Activated CD8-positive, alpha-beta T cell treated with anti-CD3 and anti-CD28 coated beads for 36 hours (primary cell): ENCODE measurements around the gene SIX1. TPM values are rescaled to one million over a fixed set of nuclear protein-coding genes. Genes with fewer than 3 reads are reported as not detected.

ENCODE experiments used
- ATAC-seq: fragments of 200-7000 bp; cut with Tn5 transposase; one replicate; pipeline ENCODE4 v1.10.0; 2021; ENCODE audit warnings: mild to moderate bottlenecking, moderate library complexity
- CTCF ChIA-PET: fragments of 350-600 bp; sonication (Branson Sonifier 250); formaldehyde crosslinking; loops from one replicate; lab custom pipeline; 2021; ENCODE audit warnings: antibody characterized with exemption; lab: Charles Lee
- POLR2A ChIA-PET: fragments of 350-600 bp; sonication (Branson Sonifier 250); formaldehyde crosslinking; loops from one replicate; lab custom pipeline; 2021; ENCODE audit warnings: antibody characterized with exemption; lab: Charles Lee
- DNase-seq: peaks from one replicate; pipeline ENCODE4 v3.0.0-alpha.2; 2020
- H3K27ac Mint-ChIP-seq: one replicate; pipeline ENCODE4 v1.8.0; 2021; ENCODE audit warnings: mild to moderate bottlenecking, mixed read lengths
- H3K27me3 Mint-ChIP-seq: one replicate; pipeline ENCODE4 v1.8.0; 2021; ENCODE audit warnings: mixed read lengths
- H3K36me3 Mint-ChIP-seq: one replicate; pipeline ENCODE4 v1.8.0; 2021; ENCODE audit warnings: low read depth, mixed read lengths
- H3K4me1 Mint-ChIP-seq: one replicate; pipeline ENCODE4 v1.8.0; 2021; ENCODE audit warnings: low read depth, mixed read lengths
- H3K4me3 Mint-ChIP-seq: one replicate; pipeline ENCODE4 v1.8.0; 2021; ENCODE audit warnings: mild to moderate bottlenecking, moderate library complexity, mixed read lengths
- H3K9me3 Mint-ChIP-seq: one replicate; pipeline ENCODE4 v1.8.0; 2021; ENCODE audit warnings: mixed read lengths
- intact Hi-C: fragments of 100-400 bp; cut with micrococcal nuclease; formaldehyde crosslinking; loops from one replicate; pipeline ENCODE4 v1.10.0; 2022
- total RNA-seq, 2 experiments: library from RNA; stranded (reverse); gene quantifications; one replicate each; pipeline ENCODE4 v1.2.3, GENCODE V29; 2021
- TF ChIP-seq, protein P1 (sequence below): fragments of 200-600 bp; IDR thresholded peaks from one replicate; pipeline ENCODE4 v1.8.0; 2022; ENCODE audit warnings: antibody characterized with exemption, mild to moderate bottlenecking

Gene SIX1
- total RNA-seq, 2 experiments from 2014 or later, result not detected

DNA sequence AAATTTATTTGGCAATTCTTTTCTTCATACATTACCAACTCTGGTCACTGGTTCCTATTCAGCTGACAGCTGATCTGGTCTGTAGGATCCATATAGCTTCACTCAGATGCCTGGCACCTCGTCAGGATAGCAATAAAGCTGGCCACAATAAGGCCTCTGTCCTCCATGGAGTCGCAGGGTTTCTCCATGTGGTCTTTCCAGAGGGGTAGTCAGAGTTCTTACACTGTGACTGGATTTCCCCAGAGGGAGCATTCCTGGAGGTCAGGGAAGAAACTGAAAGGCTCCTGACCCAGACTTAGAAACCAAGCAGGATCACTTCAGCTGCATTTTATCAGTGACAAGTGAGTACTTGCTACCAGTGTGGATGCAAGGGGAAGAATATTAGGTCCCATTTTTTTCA lies 34.9 kb upstream of the SIX1 start:
- ATAC-seq, result no peak
- H3K36me3 Mint-ChIP-seq, result no peaks in the 10 kb centered on the region
- no peaks in the 10 kb centered on the region for H3K4me1 Mint-ChIP-seq
- TF ChIP-seq, protein P1, sequence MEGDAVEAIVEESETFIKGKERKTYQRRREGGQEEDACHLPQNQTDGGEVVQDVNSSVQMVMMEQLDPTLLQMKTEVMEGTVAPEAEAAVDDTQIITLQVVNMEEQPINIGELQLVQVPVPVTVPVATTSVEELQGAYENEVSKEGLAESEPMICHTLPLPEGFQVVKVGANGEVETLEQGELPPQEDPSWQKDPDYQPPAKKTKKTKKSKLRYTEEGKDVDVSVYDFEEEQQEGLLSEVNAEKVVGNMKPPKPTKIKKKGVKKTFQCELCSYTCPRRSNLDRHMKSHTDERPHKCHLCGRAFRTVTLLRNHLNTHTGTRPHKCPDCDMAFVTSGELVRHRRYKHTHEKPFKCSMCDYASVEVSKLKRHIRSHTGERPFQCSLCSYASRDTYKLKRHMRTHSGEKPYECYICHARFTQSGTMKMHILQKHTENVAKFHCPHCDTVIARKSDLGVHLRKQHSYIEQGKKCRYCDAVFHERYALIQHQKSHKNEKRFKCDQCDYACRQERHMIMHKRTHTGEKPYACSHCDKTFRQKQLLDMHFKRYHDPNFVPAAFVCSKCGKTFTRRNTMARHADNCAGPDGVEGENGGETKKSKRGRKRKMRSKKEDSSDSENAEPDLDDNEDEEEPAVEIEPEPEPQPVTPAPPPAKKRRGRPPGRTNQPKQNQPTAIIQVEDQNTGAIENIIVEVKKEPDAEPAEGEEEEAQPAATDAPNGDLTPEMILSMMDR, result no peak
- POLR2A ChIA-PET, result no interaction called here
- H3K27me3 Mint-ChIP-seq, result peaks cover 18% of the 10 kb centered on the region
- H3K9me3 Mint-ChIP-seq, result no peaks in the 10 kb centered on the region
- no peak overlapping the region for H3K4me3 Mint-ChIP-seq
- no peak for DNase-seq
- intact Hi-C loops, result no loop called here
- H3K27ac Mint-ChIP-seq, result no peak overlapping the region
- CTCF ChIA-PET, result no interaction called here

GRCh38 chr14:60681271-60681670 lies 32.0 kb upstream of the SIX1 start:
- no peak for DNase-seq

GRCh38 chr14:60680511-60680910 lies 31.2 kb upstream of the SIX1 start:
- intact Hi-C loops, result no loop called here
- TF ChIP-seq, protein P1, result no peak
- Mint-ChIP-seq H3K27me3 (peaks cover 16% of the 10 kb centered on the region), H3K9me3 (no peaks in the 10 kb centered on the region), H3K36me3 (no peaks in the 10 kb centered on the region), H3K27ac (no peak overlapping the region), H3K4me3 (no peak overlapping the region), H3K4me1 (no peaks in the 10 kb centered on the region)
- ATAC-seq (no peak), DNase-seq (no peak)
- ChIA-PET POLR2A (interaction anchor here (1.2 kb wide), 1 partner anchor 30 kb away, joined by 3 read pairs; no protein-coding TSS in a partner anchor), CTCF (interaction anchor here (0.6 to 1.4 kb wide), 2 partner anchors 11 to 30 kb away, joined by 3 read pairs; no protein-coding TSS in a partner anchor)

More at GRCh38 chr14:60681271-60681670, 32.0 kb upstream of the SIX1 start:
- TF ChIP-seq, protein P1, result no peak
- ChIA-PET POLR2A (interaction anchor here (1.2 kb wide), 1 partner anchor 29 kb away, joined by 3 read pairs; no protein-coding TSS in a partner anchor), CTCF (interaction anchor here (1.4 kb wide), 1 partner anchor 10 kb away, joined by 3 read pairs; no protein-coding TSS in a partner anchor)
- H3K9me3 Mint-ChIP-seq, result no peaks in the 10 kb centered on the region
- no peak overlapping the region for H3K4me3 Mint-ChIP-seq
- H3K36me3 Mint-ChIP-seq, result no peaks in the 10 kb centered on the region
- intact Hi-C loops, result no loop called here
- H3K27me3 Mint-ChIP-seq, result peaks cover 17% of the 10 kb centered on the region
- ATAC-seq, result no peak
- H3K4me1 Mint-ChIP-seq, result no peaks in the 10 kb centered on the region
- no peak overlapping the region for H3K27ac Mint-ChIP-seq

DNA sequence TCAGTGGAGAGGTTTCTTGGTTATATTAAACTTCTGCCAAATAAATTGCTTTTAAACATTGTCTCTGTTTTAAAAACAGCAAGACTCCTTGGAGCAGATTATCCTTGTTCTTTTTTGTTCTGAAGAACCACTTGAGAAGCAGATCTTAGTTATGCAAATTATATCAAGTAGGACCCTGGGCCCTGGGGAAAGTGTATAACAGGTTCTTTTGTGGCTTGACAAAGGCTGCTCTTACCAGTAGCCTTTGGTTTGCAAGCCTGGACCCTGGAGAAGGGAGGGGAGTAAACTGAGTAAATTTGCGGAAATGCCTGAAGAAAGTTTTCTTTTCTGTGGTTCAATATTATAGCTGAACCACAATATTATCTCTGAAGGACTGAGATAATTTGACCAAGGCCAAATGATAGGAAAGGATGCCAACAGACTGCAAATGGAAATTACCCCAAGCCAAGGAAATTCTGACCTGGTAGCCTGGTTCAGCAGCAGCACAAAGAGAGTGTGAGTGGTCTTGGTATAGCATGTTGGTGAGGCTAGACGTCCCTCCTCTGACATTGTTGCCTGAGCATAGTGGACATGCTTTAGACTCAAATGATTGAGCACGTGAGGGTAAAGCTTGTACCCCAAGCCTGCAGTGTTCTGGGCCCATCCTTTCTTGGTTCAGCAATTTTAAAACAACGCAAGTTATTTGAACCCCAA lies 30.4 kb upstream of the SIX1 start:
- H3K27ac Mint-ChIP-seq, result no peak overlapping the region
- TF ChIP-seq, protein P1, result no peak
- ChIA-PET CTCF (no interaction called here), POLR2A (interaction anchor here (1.2 kb wide), 1 partner anchor 31 kb away, joined by 3 read pairs; no protein-coding TSS in a partner anchor)
- H3K4me3 Mint-ChIP-seq, result no peak overlapping the region
- no peak for ATAC-seq
- H3K9me3 Mint-ChIP-seq, result no peaks in the 10 kb centered on the region
- no peaks in the 10 kb centered on the region for H3K36me3 Mint-ChIP-seq
- no peak for DNase-seq
- intact Hi-C loops, result no loop called here
- peaks cover 17% of the 10 kb centered on the region for H3K27me3 Mint-ChIP-seq
- no peaks in the 10 kb centered on the region for H3K4me1 Mint-ChIP-seq

GRCh38 chr14:60677701-60678100 lies 28.4 kb upstream of the SIX1 start:
- Mint-ChIP-seq H3K4me3 (no peak overlapping the region), H3K27ac (no peak overlapping the region), H3K27me3 (peaks cover 12% of the 10 kb centered on the region), H3K4me1 (no peaks in the 10 kb centered on the region), H3K9me3 (no peaks in the 10 kb centered on the region), H3K36me3 (no peaks in the 10 kb centered on the region)
- ChIA-PET POLR2A (no interaction called here), CTCF (interaction anchor here (1.3 kb wide), 1 partner anchor 574 kb away, joined by 3 read pairs; no protein-coding TSS in a partner anchor)
- ATAC-seq (no peak), DNase-seq (no peak)
- intact Hi-C loops, result no loop called here
- TF ChIP-seq, protein P1, result no peak
